Gastroesophageal sphincter (tissue), 4 donors: ENCODE data around the gene NLRP10. TPM values are rescaled to one million over a fixed set of nuclear protein-coding genes. Genes with fewer than 3 reads are reported as not detected.

Source experiments
- ATAC-seq: fragments of 150-250 bp; one replicate; pipeline ENCODE4 v1.9.1; 2016; ENCODE audit warnings: mild to moderate bottlenecking, moderate library complexity
- H3K27ac ChIP-seq, 4 donors: fragments of 200-600 bp; sonication (generic) in 3 of 4; 1 replicate in 3 of 4; 2 replicates in 1 of 4; pipeline ENCODE4 v1.5.1; 2016 to 2019
- H3K27me3 ChIP-seq: fragments of 200-600 bp; sonication (generic); one replicate; pipeline ENCODE4 v1.5.1; 2019
- H3K36me3 ChIP-seq, 2 donors: fragments of 200-600 bp; sonication (generic); one replicate each; pipeline ENCODE4 v1.5.1; 2019; ENCODE audit warnings: control low read depth in 1 of 2
- H3K4me1 ChIP-seq, 3 donors: fragments of 200-600 bp; sonication (generic); 1 replicate in 2 of 3; 2 replicates in 1 of 3; pipeline ENCODE4 v1.5.1; 2016 to 2019; ENCODE audit warnings: control low read depth in 2 of 3
- H3K4me3 ChIP-seq, 2 donors: fragments of 200-600 bp; sonication (generic); one replicate each; pipeline ENCODE4 v1.5.1; 2019; ENCODE audit warnings: mild to moderate bottlenecking in 1 of 2, moderate library complexity in 1 of 2
- H3K9me3 ChIP-seq, 3 donors: fragments of 200-600 bp; sonication (generic); one replicate each; pipeline ENCODE4 v1.5.1; 2017 to 2019; ENCODE audit warnings: control low read depth in 2 of 3
- CTCF ChIP-seq, 4 experiments: fragments of 200-600 bp in 2 of 4; fragments of 450-650 bp in 2 of 4; sonication (generic) in 1 of 4; IDR thresholded peaks; one replicate each; pipeline ENCODE4 v1.5.1; 2017 to 2019; ENCODE audit warnings: antibody characterized with exemption in 4 of 4, mild to moderate bottlenecking in 2 of 4, moderate library complexity in 2 of 4
- EP300 ChIP-seq: sonication (generic); formaldehyde crosslinking; IDR thresholded peaks from one replicate; pipeline ENCODE4 v1.6.1; 2017; ENCODE audit warnings: antibody characterized with exemption, mild to moderate bottlenecking
- POLR2A ChIP-seq, 2 donors: fragments of 450-650 bp; IDR thresholded peaks; one replicate each; pipeline ENCODE4 v1.6.1; 2017; ENCODE audit warnings: antibody characterized with exemption in 2 of 2, mild to moderate bottlenecking in 2 of 2, moderate library complexity in 1 of 2
- POLR2AphosphoS5 ChIP-seq: sonication (generic); formaldehyde crosslinking; IDR thresholded peaks from one replicate; pipeline ENCODE4 v1.6.1; 2017; ENCODE audit warnings: antibody characterized with exemption
- WGBS, 2 donors: methylation state at CpG; one replicate each; pipeline ENCODE4 v1.1.5; 2018; ENCODE audit warnings: low coverage in 1 of 2; 5-methylcytosine and 5-hydroxymethylcytosine counted together
- total RNA-seq, 4 donors: library from RNA; depleted of rRNA; stranded (reverse); fragments of >200 nt; gene quantifications; one replicate each; pipeline ENCODE4 v1.1.0, GENCODE V29; 2016

Gene NLRP10
- total RNA-seq, 4 donors from 2014 or later = not detected

GRCh38 chr11:7964261-7964660, 986 bp downstream of the NLRP10 start:
- no peak for ATAC-seq
- no peaks in the 10 kb centered on the region for H3K9me3 ChIP-seq
- peaks cover 24% of the 10 kb centered on the region for H3K27me3 ChIP-seq
- no peaks in the 10 kb centered on the region for H3K36me3 ChIP-seq
- no peak overlapping the region for H3K4me3 ChIP-seq
- WGBS, 2 donors = 41 to 80% methylated on average over 1 to 3 of the region's 3 CpGs
- H3K4me1 ChIP-seq = no peaks in the 10 kb centered on the region
- no peak overlapping the region for H3K27ac ChIP-seq
- no peak for TF ChIP-seq POLR2A (IDR thresholded peaks at IDR 0.05)
- TF ChIP-seq EP300 = no peak
- no peak for TF ChIP-seq POLR2AphosphoS5
- TF ChIP-seq CTCF (IDR thresholded peaks at IDR 0.05) = no peak

GRCh38 chr11:7955191-7955590, 10.1 kb downstream of the NLRP10 start:
- Histone ChIP-seq H3K36me3 (no peaks in the 10 kb centered on the region), H3K9me3 (no peaks in the 10 kb centered on the region), H3K4me1 (no peaks in the 10 kb centered on the region), H3K27ac (no peak overlapping the region), H3K27me3 (peaks cover 8% of the 10 kb centered on the region), H3K4me3 (no peak overlapping the region)
- no peak for ATAC-seq
- no peak for TF ChIP-seq EP300
- no peak for TF ChIP-seq CTCF (IDR thresholded peaks at IDR 0.05)
- TF ChIP-seq POLR2A (IDR thresholded peaks at IDR 0.05) = no peak
- TF ChIP-seq POLR2AphosphoS5 = no peak
- WGBS, 2 donors = 55 to 69% methylated on average over 1 of the region's 1 CpG

GRCh38 chr11:7949934-7950333, 15.3 kb downstream of the NLRP10 start:
- peaks cover 0 to 11% (median 0%) of the 10 kb centered on the region in 3 donors for H3K9me3 ChIP-seq
- TF ChIP-seq CTCF (IDR thresholded peaks at IDR 0.05) (no peak), POLR2AphosphoS5 (no peak), EP300 (no peak), POLR2A (IDR thresholded peaks at IDR 0.05) (no peak)
- no peak overlapping the region for H3K4me3 ChIP-seq
- WGBS, 2 donors = 79 to 86% methylated on average over 1 of the region's 1 CpG
- ATAC-seq = no peak
- H3K36me3 ChIP-seq = no peaks in the 10 kb centered on the region
- no peaks in the 10 kb centered on the region for H3K4me1 ChIP-seq
- no peak overlapping the region for H3K27ac ChIP-seq
- peaks cover 18% of the 10 kb centered on the region for H3K27me3 ChIP-seq

GRCh38 chr11:7944123-7944522, 21.1 kb downstream of the NLRP10 start:
- Histone ChIP-seq H3K27me3 (peaks cover 12% of the 10 kb centered on the region), H3K9me3 (peaks cover 0 to 33% (median 0%) of the 10 kb centered on the region in 3 donors), H3K27ac (no peak overlapping the region), H3K4me3 (no peak overlapping the region), H3K36me3 (no peaks in the 10 kb centered on the region), H3K4me1 (no peaks in the 10 kb centered on the region)
- no peak for TF ChIP-seq POLR2A (IDR thresholded peaks at IDR 0.05)
- no peak for TF ChIP-seq CTCF (IDR thresholded peaks at IDR 0.05)
- TF ChIP-seq EP300 = no peak
- no peak for TF ChIP-seq POLR2AphosphoS5
- 95 to 100% methylated on average over 1 to 2 of the region's 2 CpGs for WGBS, 2 donors
- ATAC-seq = no peak

- Histone ChIP-seq H3K27ac (no peak within 1 kb of the TSS), H3K4me3 (no peak within 1 kb of the TSS), H3K36me3 (no peaks in the 10 kb centered on the region), H3K9me3 (peaks cover 0 to 33% (median 0%) of the 10 kb centered on the region in 3 donors), H3K27me3 (peaks cover 11% of the 10 kb centered on the region), H3K4me1 (no peaks in the 10 kb centered on the region)
- WGBS, 2 donors = 93% methylated on average over 2 of the region's 2 CpGs
- ATAC-seq = no peak
- TF ChIP-seq EP300 (no peak), POLR2A (IDR thresholded peaks at IDR 0.05) (no peak), CTCF (IDR thresholded peaks at IDR 0.05) (no peak), POLR2AphosphoS5 (no peak)
Measured at GRCh38 chr11:7941608-7942007, 23.6 kb downstream of the NLRP10 start, which contains the start of gene OR10A3. TSS of gene OR10A3 (minus strand) at chr11:7941708. CDS start at chr11:7939520, 2,188 bp downstream.
